ENCODE results near the gene SVBP.

GRCh38 chr1:42822800-42823392 is 5.7 kb upstream of the SVBP start:
- TF ChIP-seq, protein P1, sequence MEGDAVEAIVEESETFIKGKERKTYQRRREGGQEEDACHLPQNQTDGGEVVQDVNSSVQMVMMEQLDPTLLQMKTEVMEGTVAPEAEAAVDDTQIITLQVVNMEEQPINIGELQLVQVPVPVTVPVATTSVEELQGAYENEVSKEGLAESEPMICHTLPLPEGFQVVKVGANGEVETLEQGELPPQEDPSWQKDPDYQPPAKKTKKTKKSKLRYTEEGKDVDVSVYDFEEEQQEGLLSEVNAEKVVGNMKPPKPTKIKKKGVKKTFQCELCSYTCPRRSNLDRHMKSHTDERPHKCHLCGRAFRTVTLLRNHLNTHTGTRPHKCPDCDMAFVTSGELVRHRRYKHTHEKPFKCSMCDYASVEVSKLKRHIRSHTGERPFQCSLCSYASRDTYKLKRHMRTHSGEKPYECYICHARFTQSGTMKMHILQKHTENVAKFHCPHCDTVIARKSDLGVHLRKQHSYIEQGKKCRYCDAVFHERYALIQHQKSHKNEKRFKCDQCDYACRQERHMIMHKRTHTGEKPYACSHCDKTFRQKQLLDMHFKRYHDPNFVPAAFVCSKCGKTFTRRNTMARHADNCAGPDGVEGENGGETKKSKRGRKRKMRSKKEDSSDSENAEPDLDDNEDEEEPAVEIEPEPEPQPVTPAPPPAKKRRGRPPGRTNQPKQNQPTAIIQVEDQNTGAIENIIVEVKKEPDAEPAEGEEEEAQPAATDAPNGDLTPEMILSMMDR (IDR thresholded peaks at IDR 0.05; ENCODE audit: low read depth, low read length), result no peak
- TF ChIP-seq POLR2A (IDR thresholded peaks at IDR 0.05; ENCODE audit: extremely low read depth, insufficient read length) (no peak), MAX (IDR thresholded peaks at IDR 0.05; ENCODE audit: low read depth, low read length) (no peak)

Measured in NB4 (cell line).